Glutamatergic neuron (in vitro differentiated cells): ENCODE data around the gene CERS3. TPM values are rescaled to one million over a fixed set of nuclear protein-coding genes. Genes with fewer than 3 reads are reported as not detected.

Source experiments
- DNase-seq: peaks from one replicate; pipeline ENCODE4 v3.0.0; 2022
- H3K27ac Mint-ChIP-seq: one replicate; pipeline ENCODE4 v1.8.0; 2020; ENCODE audit warnings: mild to moderate bottlenecking, mixed read lengths, inconsistent platforms; ENCODE audit not compliant: unreplicated experiment
- H3K27me3 Mint-ChIP-seq: one replicate; pipeline ENCODE4 v1.8.0; 2020; ENCODE audit warnings: mild to moderate bottlenecking, moderate library complexity, mixed read lengths, inconsistent platforms; ENCODE audit not compliant: unreplicated experiment
- H3K36me3 Mint-ChIP-seq: one replicate; pipeline ENCODE4 v1.8.0; 2020; ENCODE audit warnings: mild to moderate bottlenecking, mixed read lengths, inconsistent platforms; ENCODE audit not compliant: unreplicated experiment
- H3K4me1 Mint-ChIP-seq: one replicate; pipeline ENCODE4 v1.8.0; 2020; ENCODE audit warnings: mild to moderate bottlenecking, low read depth, mixed read lengths, inconsistent platforms; ENCODE audit not compliant: unreplicated experiment
- H3K4me3 Mint-ChIP-seq: one replicate; pipeline ENCODE4 v1.8.0; 2020; ENCODE audit warnings: mild to moderate bottlenecking, mixed read lengths, inconsistent platforms; ENCODE audit not compliant: unreplicated experiment
- H3K9me3 Mint-ChIP-seq: one replicate; pipeline ENCODE4 v1.8.0; 2020; ENCODE audit warnings: mild to moderate bottlenecking, moderate library complexity, mixed read lengths, inconsistent platforms; ENCODE audit not compliant: unreplicated experiment
- CTCF ChIP-seq: fragments of 200-600 bp; sonication (generic); IDR thresholded peaks from one replicate; pipeline ENCODE4 v1.5.0; 2021; ENCODE audit not compliant: partially characterized antibody, unreplicated experiment
- total RNA-seq: library from RNA; stranded (reverse); fragmentation: NEBNext Ultra II Directional; extraction: Animal tissue kit (Norgen Biotek cat#: 25700); gene quantifications from one replicate; pipeline ENCODE4 v1.2.1, GENCODE V29; 2021; ENCODE audit not compliant: unreplicated experiment

CERS3 gene
- total RNA-seq, 1 donor from 2014 or later, result not detected

GRCh38 chr15:100385300-100386050 is 143.3 kb downstream of the CERS3 start:
- TF ChIP-seq CTCF, result no peak
- no peak overlapping the region for H3K27ac Mint-ChIP-seq
- H3K9me3 Mint-ChIP-seq, result peaks cover 10% of the 10 kb centered on the region
- H3K4me3 Mint-ChIP-seq, result no peak overlapping the region
- no peaks in the 10 kb centered on the region for H3K27me3 Mint-ChIP-seq
- no peaks in the 10 kb centered on the region for H3K4me1 Mint-ChIP-seq
- no peak for DNase-seq
- peaks cover 22% of the 10 kb centered on the region for H3K36me3 Mint-ChIP-seq

- peaks cover 10% of the 10 kb centered on the region for H3K9me3 Mint-ChIP-seq
- peaks cover 26% of the 10 kb centered on the region for H3K36me3 Mint-ChIP-seq
- H3K27ac Mint-ChIP-seq, result no peak overlapping the region
- no peaks in the 10 kb centered on the region for H3K4me1 Mint-ChIP-seq
- no peak for TF ChIP-seq CTCF
- no peaks in the 10 kb centered on the region for H3K27me3 Mint-ChIP-seq
- no peak for DNase-seq
- no peak overlapping the region for H3K4me3 Mint-ChIP-seq
Measured at GRCh38 chr15:100384108-100384410, 144.7 kb downstream of the CERS3 start.

- H3K9me3 Mint-ChIP-seq, result peaks cover 8% of the 10 kb centered on the region
- peaks cover 26% of the 10 kb centered on the region for H3K36me3 Mint-ChIP-seq
Measured at GRCh38 chr15:100383302-100384107, 145.2 kb downstream of the CERS3 start.

GRCh38 chr15:100373942-100374341 is 154.8 kb downstream of the CERS3 start:
- Mint-ChIP-seq H3K4me1 (no peaks in the 10 kb centered on the region), H3K27me3 (peaks cover 12% of the 10 kb centered on the region), H3K36me3 (peaks cover 12% of the 10 kb centered on the region), H3K27ac (no peak overlapping the region), H3K9me3 (peaks cover 9% of the 10 kb centered on the region), H3K4me3 (peak overlapping the region; percentile 52)
- DNase-seq, result no peak
- TF ChIP-seq CTCF, result no peak

More at GRCh38 chr15:100383302-100384107, 145.2 kb downstream of the CERS3 start:
- H3K27ac Mint-ChIP-seq, result no peak overlapping the region
- DNase-seq, result no peak
- TF ChIP-seq CTCF, result peak; percentile 23
- H3K4me1 Mint-ChIP-seq, result no peaks in the 10 kb centered on the region
- H3K4me3 Mint-ChIP-seq, result no peak overlapping the region
- no peaks in the 10 kb centered on the region for H3K27me3 Mint-ChIP-seq
